Dermis blood vessel endothelial cell (primary cell): Measurements from ENCODE around the gene SLC25A29. TPM values are rescaled to one million over a fixed set of nuclear protein-coding genes. Genes with fewer than 3 reads are reported as not detected.
A peak's percentile ranks its signal among the peaks of the same experiment; 100 is the strongest.
"Not testable (repeated sequence)": the region's sequence is repeated elsewhere in the genome, so short reads cannot be mapped to it uniquely, and the experiment has no call there.

ENCODE experiments used
- DNase-seq: peaks from one replicate; pipeline ENCODE4 v3.0.0; 2010
- total RNA-seq: library from RNA; depleted of rRNA; stranded (reverse); fragments of >200 nt; gene quantifications from 2 replicates; pipeline ENCODE4 v1.2.3, GENCODE V29; 2014

SLC25A29 gene, protein sequence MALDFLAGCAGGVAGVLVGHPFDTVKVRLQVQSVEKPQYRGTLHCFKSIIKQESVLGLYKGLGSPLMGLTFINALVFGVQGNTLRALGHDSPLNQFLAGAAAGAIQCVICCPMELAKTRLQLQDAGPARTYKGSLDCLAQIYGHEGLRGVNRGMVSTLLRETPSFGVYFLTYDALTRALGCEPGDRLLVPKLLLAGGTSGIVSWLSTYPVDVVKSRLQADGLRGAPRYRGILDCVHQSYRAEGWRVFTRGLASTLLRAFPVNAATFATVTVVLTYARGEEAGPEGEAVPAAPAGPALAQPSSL
- total RNA-seq, result 86.2 and 145 TPM in 2 replicates

- DNase-seq, result peak; percentile 94
Observed at GRCh38 chr14:100306101-100306997, at the start of gene SLC25A29. TSS of gene SLC25A29 (minus strand) at chr14:100306444. CDS start at chr14:100306232, 212 bp downstream.

- DNase-seq, result no peak
Observed at GRCh38 chr14:100350986-100351385, 44.7 kb upstream of the SLC25A29 start.

DNA sequence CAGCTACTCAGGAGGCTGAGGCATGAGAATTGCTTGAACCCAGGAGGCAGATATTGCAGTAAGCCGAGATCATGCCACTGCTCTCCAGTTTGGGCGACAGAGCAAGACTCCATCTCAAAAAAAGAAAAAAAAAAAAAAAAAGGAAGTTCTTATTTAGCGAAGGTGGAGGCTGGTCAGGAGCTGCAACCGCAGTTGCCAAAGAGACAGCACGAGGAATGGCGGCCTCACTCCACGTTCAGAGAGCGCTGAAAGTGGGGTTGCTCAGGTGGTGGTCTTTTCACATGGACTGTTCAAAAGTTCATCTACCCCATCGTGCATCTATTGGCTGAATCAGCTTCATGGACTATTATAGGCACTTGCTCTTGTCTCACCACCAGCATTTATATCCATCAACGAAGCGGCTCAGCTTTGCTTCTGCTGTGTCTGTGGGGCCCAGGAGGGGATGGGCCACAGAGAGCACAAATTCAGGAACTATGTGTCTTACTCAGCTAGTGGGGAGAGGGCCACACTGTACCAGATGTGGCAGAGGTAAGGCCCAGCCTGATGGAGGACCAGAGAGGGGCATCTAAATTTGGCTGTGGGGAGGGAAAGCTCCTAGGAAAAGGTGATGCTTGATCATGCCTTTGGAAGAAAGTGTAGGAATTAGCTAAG, 44.2 kb upstream of the SLC25A29 start:
- DNase-seq, result no peak

- DNase-seq, result no peak
Observed at GRCh38 chr14:100348784-100349685, 42.8 kb upstream of the SLC25A29 start.

- no peak for DNase-seq
Observed at GRCh38 chr14:100348253-100348729, 42.0 kb upstream of the SLC25A29 start.

GRCh38 chr14:100346306-100347091, 40.3 kb upstream of the SLC25A29 start:
- DNase-seq, result no peak

- DNase-seq, result no peak
Observed at GRCh38 chr14:100345711-100346110, 39.5 kb upstream of the SLC25A29 start.

DNA sequence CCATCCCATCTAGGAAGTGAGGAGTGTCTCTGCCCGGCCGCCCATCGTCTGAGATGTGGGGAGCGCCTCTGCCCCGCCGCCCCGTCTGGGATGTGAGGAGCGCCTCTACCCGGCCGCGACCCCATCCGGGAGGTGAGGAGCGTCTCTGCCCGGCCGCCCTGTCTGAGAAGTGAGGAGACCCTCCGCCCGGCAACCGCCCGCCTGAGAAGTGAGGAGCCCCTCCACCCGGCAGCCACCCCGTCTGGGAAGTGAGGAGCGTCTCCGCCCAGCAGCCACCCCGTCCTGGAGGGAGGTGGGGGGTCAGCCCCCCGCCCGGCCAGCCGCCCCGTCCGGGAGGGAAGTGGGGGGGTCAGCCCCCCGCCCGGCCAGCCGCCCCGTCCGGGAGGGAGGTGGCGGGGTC, 38.4 kb upstream of the SLC25A29 start:
- DNase-seq, result not testable (repeated sequence)

DNA sequence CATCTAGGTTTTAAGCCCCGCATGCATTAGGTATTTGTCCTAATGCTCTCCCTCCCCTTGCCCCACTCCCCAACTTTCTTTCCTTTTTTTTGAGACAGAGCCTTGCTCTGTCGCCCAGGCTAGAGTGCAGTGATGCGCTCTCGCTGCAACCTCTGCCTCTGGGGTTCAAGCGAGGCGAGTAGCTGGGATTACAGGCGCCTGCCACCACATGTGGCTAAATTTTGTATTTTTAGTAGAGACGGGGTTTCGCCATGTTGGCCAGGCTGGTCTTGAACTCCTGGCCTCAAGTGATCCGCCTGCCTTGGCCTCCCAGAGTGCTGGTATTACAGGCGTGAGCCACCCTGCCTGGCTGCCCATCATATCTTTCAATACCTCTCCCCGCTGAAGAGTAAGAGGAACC, 36.6 kb upstream of the SLC25A29 start:
- DNase-seq, result not testable (repeated sequence)

- no peak for DNase-seq
Observed at GRCh38 chr14:100342195-100342594, 36.0 kb upstream of the SLC25A29 start.

GRCh38 chr14:100341301-100342031, 35.2 kb upstream of the SLC25A29 start:
- peak; percentile 96 for DNase-seq

DNA sequence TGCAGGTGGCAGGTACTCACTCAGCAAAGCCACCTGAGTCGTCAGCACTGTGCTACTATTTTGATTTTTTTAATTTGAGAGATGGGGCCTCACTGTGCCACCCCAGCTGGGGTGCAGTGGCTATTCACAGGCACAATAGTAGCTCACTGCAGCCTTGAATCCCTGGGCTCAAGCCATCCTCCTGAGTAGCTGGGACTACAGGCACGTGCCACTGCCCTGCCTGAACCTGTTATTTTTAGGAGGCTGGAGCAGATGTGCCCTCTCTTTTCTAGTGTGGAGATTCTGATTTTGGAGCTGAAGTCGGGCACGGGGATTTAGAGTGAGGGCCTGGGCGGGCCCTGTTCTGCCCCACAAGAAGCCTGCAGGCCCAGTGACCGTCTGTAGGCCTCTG, 34.2 kb upstream of the SLC25A29 start:
- no peak for DNase-seq

GRCh38 chr14:100339766-100340422, 33.6 kb upstream of the SLC25A29 start:
- no peak for DNase-seq

GRCh38 chr14:100336618-100337530, 30.6 kb upstream of the SLC25A29 start:
- no peak for DNase-seq

DNA sequence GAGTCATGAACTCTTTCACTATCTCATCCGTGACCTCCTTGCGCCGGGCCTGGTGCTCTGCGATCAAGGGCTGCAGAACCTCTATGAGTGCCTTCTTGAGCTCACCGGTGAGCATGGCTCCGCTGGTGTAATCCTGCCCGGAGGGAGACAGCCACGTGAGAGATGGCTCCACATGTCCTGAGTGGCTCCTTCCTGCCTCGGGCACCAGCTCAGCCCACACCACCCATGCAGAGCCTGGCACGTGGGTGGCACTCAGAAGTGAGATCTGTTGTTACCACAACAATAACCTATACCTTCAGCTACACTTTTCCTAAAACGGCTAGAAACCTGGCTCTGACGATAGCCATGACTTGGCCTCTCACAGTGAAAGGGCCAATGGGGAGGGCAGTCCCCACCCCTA, 28.7 kb upstream of the SLC25A29 start:
- no peak for DNase-seq

GRCh38 chr14:100333827-100334226, 27.6 kb upstream of the SLC25A29 start:
- no peak for DNase-seq

GRCh38 chr14:100333311-100333710, 27.1 kb upstream of the SLC25A29 start:
- no peak for DNase-seq

GRCh38 chr14:100332797-100333196, 26.6 kb upstream of the SLC25A29 start:
- no peak for DNase-seq
